A172 (cell line): ENCODE data around the gene KRT37. TPM values are rescaled to one million over a fixed set of nuclear protein-coding genes. Genes with fewer than 3 reads are reported as not detected.

Experiments
- total RNA-seq: library from RNA; depleted of rRNA; stranded (reverse); fragments of >200 nt; shearing (Covaris generic); gene quantifications from 2 replicates; pipeline ENCODE4 v1.2.3, GENCODE V29; 2014; rRNA removed

KRT37 gene
- total RNA-seq, 1 experiment from 2014 or later: not detected

Other genes with a start within 250 kb of the KRT37 start
- gene KRTAP4-2, start 246.4 kb downstream of the KRT37 start, total RNA-seq: not detected in 2 replicates
- 0.26 TPM in 1 of 2 replicates, not detected in the other for gene KRTAP4-1, start 239.7 kb downstream of the KRT37 start, total RNA-seq
- gene KRTAP9-1, start 234.7 kb downstream of the KRT37 start, total RNA-seq: not detected in 2 replicates
- gene KRTAP9-2, start 197.9 kb downstream of the KRT37 start, total RNA-seq: not detected in 2 replicates
- gene KRTAP9-3, start 192.1 kb downstream of the KRT37 start, total RNA-seq: not detected in 2 replicates
- not detected in 2 replicates for gene KRTAP9-8, start 186.6 kb downstream of the KRT37 start, total RNA-seq
- gene KRTAP9-4, start 174.9 kb downstream of the KRT37 start, total RNA-seq: not detected in 2 replicates
- gene KRTAP9-9, start 169.2 kb downstream of the KRT37 start, total RNA-seq: not detected in 2 replicates
- not detected in 2 replicates for gene KRTAP9-6, start 159.2 kb downstream of the KRT37 start, total RNA-seq
- not detected in 2 replicates for gene KRTAP9-7, start 148.9 kb downstream of the KRT37 start, total RNA-seq
- gene KRTAP29-1, start 121.7 kb downstream of the KRT37 start, total RNA-seq: 0.16 TPM in 1 of 2 replicates, not detected in the other
- not detected in 2 replicates for gene KRTAP16-1, start 115.3 kb downstream of the KRT37 start, total RNA-seq
- gene KRTAP17-1, start 108.9 kb downstream of the KRT37 start, total RNA-seq: not detected in 2 replicates
- gene KRT33A, start 73.8 kb downstream of the KRT37 start, total RNA-seq: not detected in 2 replicates
- gene KRT33B, start 54.8 kb downstream of the KRT37 start, total RNA-seq: not detected in 2 replicates
- gene KRT34, start 42.3 kb downstream of the KRT37 start, total RNA-seq: 0.31 and 1.1 TPM in 2 replicates
- not detected in 2 replicates for gene KRT31, start 27.0 kb downstream of the KRT37 start, total RNA-seq
- gene KRT38, start 16.4 kb upstream of the KRT37 start, total RNA-seq: not detected in 2 replicates
- 0.12 TPM in 1 of 2 replicates, not detected in the other for gene KRT32, start 42.8 kb upstream of the KRT37 start, total RNA-seq
- not detected in 2 replicates for gene KRT35, start 56.6 kb upstream of the KRT37 start, total RNA-seq
- 0.05 TPM in 1 of 2 replicates, not detected in the other for gene KRT36, start 65.3 kb upstream of the KRT37 start, total RNA-seq
- gene KRT13, start 81.0 kb upstream of the KRT37 start, total RNA-seq: 2.7 and 2.8 TPM in 2 replicates
- 29.8 and 31.9 TPM in 2 replicates for gene KRT15, start 94.3 kb upstream of the KRT37 start, total RNA-seq
- gene KRT19, start 103.7 kb upstream of the KRT37 start, total RNA-seq: 8.5 and 11.5 TPM in 2 replicates
- gene KRT9, start 147.5 kb upstream of the KRT37 start, total RNA-seq: not detected in 2 replicates
- not detected in 2 replicates for gene KRT14, start 162.3 kb upstream of the KRT37 start, total RNA-seq
- 0.50 and 2.2 TPM in 2 replicates for gene KRT16, start 188.2 kb upstream of the KRT37 start, total RNA-seq
- gene KRT17, start 200.0 kb upstream of the KRT37 start, total RNA-seq: 0.29 TPM in 1 of 2 replicates, not detected in the other